DOHH2 (cell line): Measurements from ENCODE around the gene ATP5F1D.

Source experiments
- H3F3A ChIP-seq: fragments of 200-600 bp; sonication (generic), shearing (Covaris generic); 2 replicates; pipeline ENCODE4 v1.6.0; 2016; ENCODE audit warnings: antibody characterized with exemption, mild to moderate bottlenecking; ENCODE audit not compliant: control insufficient read depth, insufficient read depth
- H3K27ac ChIP-seq: fragments of 200-600 bp; sonication (generic); 2 replicates; pipeline ENCODE4 v1.5.1; 2014; ENCODE audit warnings: low read depth, mild to moderate bottlenecking, low read length, moderate library complexity
- H3K27me3 ChIP-seq: fragments of 200-600 bp; sonication (generic); 2 replicates; pipeline ENCODE4 v1.6.1; 2014; ENCODE audit warnings: mild to moderate bottlenecking, low read length, mixed read lengths; ENCODE audit not compliant: control insufficient read depth
- H3K36me3 ChIP-seq: fragments of 200-600 bp; sonication (generic); 2 replicates; pipeline ENCODE4 v1.6.1; 2014; ENCODE audit warnings: mild to moderate bottlenecking, low read length, moderate library complexity, mixed read lengths; ENCODE audit not compliant: control insufficient read depth
- H3K4me1 ChIP-seq: fragments of 200-600 bp; sonication (generic); 2 replicates; pipeline ENCODE4 v1.6.1; 2014; ENCODE audit warnings: mild to moderate bottlenecking, low read length, mixed read lengths; ENCODE audit not compliant: control insufficient read depth
- H3K4me2 ChIP-seq: fragments of 200-600 bp; sonication (generic); 2 replicates; pipeline ENCODE4 v1.6.0; 2014; ENCODE audit warnings: mild to moderate bottlenecking, low read length, moderate library complexity
- H3K4me3 ChIP-seq: fragments of 200-600 bp; sonication (generic); 2 replicates; pipeline ENCODE4 v1.5.1; 2014; ENCODE audit warnings: mild to moderate bottlenecking, low read length, mixed read lengths
- H3K79me2 ChIP-seq: fragments of 200-600 bp; sonication (generic); 2 replicates; pipeline ENCODE4 v1.6.1; 2014; ENCODE audit warnings: mild to moderate bottlenecking, low read length, mixed read lengths; ENCODE audit not compliant: control insufficient read depth
- H3K9me2 ChIP-seq: fragments of 200-600 bp; sonication (generic); replicated peaks from 2 replicates; pipeline ENCODE4 v1.6.1; 2014; ENCODE audit warnings: mild to moderate bottlenecking, low read length, mixed read lengths; ENCODE audit not compliant: control insufficient read depth
- H3K9me3 ChIP-seq: fragments of 200-600 bp; sonication (generic); 2 replicates; pipeline ENCODE4 v1.6.1; 2014; ENCODE audit warnings: antibody characterized with exemption, low read length, mixed read lengths; ENCODE audit not compliant: control insufficient read depth, insufficient read depth
- H4K20me1 ChIP-seq: fragments of 200-600 bp; sonication (generic); 2 replicates; pipeline ENCODE4 v1.6.0; 2014; ENCODE audit warnings: low read depth, mild to moderate bottlenecking, antibody characterized with exemption, low read length, moderate library complexity; ENCODE audit not compliant: control insufficient read depth, insufficient read depth
- EZH2phosphoT487 ChIP-seq: fragments of 200-600 bp; sonication (generic); IDR thresholded peaks from 2 replicates; pipeline ENCODE4 v1.6.1; 2017; ENCODE audit warnings: borderline replicate concordance, mild to moderate bottlenecking, antibody characterized with exemption, low read length, moderate library complexity, mixed read lengths
- TF ChIP-seq, protein P1 (sequence below): fragments of 200-600 bp; sonication (generic); IDR thresholded peaks from one replicate; pipeline ENCODE4 v1.5.1; 2014; ENCODE audit warnings: antibody characterized with exemption, mild to moderate bottlenecking, low read depth, low read length; ENCODE audit not compliant: poor library complexity, severe bottlenecking

Gene ATP5F1D

DNA sequence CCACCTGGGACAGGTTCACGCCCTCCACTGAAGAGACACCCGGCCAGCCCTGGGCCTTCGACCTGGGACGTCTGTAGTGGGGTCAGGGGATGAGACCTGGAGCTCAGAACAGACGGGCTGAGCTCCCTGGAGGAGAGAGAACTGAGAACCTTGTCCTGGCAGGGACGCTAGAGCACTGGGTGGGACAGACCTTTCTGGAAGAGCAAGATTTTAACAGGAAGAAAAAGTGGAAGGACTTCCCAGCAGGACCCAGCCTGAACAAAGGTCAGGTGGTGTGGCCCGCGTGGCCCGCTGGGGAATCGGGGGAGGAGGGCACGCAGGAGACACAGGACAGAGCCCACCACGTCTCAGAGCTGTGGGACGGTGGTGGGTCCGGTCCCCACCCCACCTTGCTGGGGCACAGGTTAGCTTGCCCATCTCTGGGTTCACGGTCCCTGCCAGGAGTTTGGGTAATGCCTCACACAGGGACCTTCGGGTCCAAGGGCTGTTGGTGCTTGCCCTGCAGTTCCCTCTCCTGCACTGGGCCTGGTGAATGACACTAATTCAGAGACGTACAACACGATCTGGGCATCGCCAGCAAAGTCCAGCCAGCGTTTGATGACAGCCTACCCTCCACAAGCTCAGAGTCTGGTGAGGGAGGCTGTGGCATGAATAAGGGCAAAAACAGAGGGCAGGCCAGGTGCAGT, 42.9 kb downstream of the ATP5F1D start:
- Histone ChIP-seq H4K20me1 (peaks cover 5% of the 10 kb centered on the region), H3F3A (no peaks in the 10 kb centered on the region; the same call in 1 of the 2 replicates), H3K4me2 (no peak overlapping the region), H3K4me1 (peaks cover 10% of the 10 kb centered on the region), H3K27ac (no peak overlapping the region), H3K9me3 (no peaks in the 10 kb centered on the region), H3K9me2 (no peaks in the 10 kb centered on the region), H3K36me3 (peaks cover 13% of the 10 kb centered on the region), H3K4me3 (no peak overlapping the region), H3K79me2 (no peaks in the 10 kb centered on the region), H3K27me3 (peaks cover 38% of the 10 kb centered on the region)
- TF ChIP-seq, protein P1, sequence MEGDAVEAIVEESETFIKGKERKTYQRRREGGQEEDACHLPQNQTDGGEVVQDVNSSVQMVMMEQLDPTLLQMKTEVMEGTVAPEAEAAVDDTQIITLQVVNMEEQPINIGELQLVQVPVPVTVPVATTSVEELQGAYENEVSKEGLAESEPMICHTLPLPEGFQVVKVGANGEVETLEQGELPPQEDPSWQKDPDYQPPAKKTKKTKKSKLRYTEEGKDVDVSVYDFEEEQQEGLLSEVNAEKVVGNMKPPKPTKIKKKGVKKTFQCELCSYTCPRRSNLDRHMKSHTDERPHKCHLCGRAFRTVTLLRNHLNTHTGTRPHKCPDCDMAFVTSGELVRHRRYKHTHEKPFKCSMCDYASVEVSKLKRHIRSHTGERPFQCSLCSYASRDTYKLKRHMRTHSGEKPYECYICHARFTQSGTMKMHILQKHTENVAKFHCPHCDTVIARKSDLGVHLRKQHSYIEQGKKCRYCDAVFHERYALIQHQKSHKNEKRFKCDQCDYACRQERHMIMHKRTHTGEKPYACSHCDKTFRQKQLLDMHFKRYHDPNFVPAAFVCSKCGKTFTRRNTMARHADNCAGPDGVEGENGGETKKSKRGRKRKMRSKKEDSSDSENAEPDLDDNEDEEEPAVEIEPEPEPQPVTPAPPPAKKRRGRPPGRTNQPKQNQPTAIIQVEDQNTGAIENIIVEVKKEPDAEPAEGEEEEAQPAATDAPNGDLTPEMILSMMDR, result no peak
- TF ChIP-seq EZH2phosphoT487, result no peak

DNA sequence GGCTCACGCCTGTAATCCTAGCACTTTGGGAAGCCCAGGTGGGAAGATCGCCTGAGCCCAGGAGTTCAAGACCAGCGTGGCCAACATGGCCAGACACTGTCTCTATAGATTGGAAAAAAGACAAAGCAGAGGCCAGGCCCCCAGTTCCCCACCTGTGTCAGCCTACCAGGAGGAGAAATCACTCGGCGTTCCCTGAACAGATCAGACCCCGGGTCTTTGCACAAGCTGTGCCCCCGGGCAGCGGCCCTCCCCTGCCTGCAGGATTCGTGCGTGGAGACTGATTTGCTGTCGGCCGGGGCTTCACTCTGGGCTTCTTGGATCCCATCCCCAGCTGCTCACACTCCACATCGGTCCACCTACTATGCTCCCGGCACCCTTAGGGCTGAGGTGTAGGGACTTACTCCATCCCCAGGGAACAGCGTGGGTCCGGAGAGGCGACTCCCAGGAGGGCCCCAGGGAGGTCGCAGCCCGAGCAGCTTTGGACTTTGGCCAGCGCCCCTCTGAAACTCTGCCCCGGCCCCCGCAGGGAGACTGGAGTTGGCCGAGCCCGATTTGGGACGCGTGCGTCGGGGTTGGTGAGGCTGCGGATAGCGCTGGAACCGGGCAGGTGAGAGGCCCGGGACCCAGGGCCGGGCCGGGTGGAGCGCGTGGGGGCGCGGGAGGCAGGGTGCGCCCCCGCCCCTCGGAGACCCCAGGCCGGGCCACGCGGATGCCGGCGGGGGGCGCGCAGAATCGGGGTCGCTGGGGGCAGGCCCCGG, 43.6 kb downstream of the ATP5F1D start:
- Histone ChIP-seq H3K4me3 (no peak overlapping the region), H3K27me3 (peaks cover 44% of the 10 kb centered on the region)

DNA sequence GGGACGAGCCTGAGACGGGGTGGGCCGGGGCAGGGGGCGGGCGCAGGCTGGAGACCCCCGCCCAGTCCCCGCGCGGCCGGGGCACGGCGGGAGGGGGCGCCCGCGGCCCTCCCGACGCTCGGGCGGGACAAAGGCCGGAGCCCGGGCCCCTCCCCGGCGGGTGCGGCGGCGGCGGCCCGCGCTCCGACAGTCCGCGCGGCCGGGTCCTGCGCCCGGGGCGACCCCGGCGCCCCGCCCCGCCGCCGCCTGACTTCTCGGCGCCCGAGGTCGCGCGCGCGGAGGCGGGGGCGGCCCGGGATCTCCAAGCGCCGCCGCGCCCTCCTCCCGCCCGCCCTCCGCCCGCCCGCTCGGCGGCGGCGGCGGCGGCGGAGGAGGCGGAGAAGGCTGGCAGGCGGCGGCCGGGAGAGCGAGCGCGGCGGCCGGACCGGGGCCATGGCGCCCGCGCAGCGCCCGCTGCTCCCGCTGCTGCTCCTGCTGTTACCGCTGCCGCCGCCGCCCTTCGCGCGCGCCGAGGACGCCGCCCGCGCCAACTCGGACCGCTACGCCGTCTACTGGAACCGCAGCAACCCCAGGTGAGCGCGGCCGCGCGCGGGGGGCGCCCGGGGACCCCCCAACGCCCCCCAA, 44.3 kb downstream of the ATP5F1D start, which contains the start of gene EFNA2:
EFNA2 (plus strand) TSS at position 137 of the 624 bp plus-strand sequence; CDS start at position 433, 296 bp downstream.
- Histone ChIP-seq H3K36me3 (no peaks in the 10 kb centered on the region; the same call in 1 of the 2 replicates), H3K79me2 (no peaks in the 10 kb centered on the region), H3K4me3 (no peak within 1 kb of the TSS), H3K4me2 (no peak within 1 kb of the TSS), H3K9me2 (no peaks in the 10 kb centered on the region), H3K4me1 (peaks cover 10% of the 10 kb centered on the region), H3K27ac (no peak within 1 kb of the TSS), H3F3A (no peaks in the 10 kb centered on the region; the same call in 1 of the 2 replicates), H4K20me1 (no peaks in the 10 kb centered on the region), H3K27me3 (peaks cover 49% of the 10 kb centered on the region), H3K9me3 (no peaks in the 10 kb centered on the region)
- no peak for TF ChIP-seq EZH2phosphoT487
- TF ChIP-seq, protein P1, result no peak

More for the DNA sequence above, 43.6 kb downstream of the ATP5F1D start:
- H4K20me1 ChIP-seq, result peaks cover 2% of the 10 kb centered on the region
- H3K9me3 ChIP-seq, result no peaks in the 10 kb centered on the region
- TF ChIP-seq, protein P1, result no peak
- TF ChIP-seq EZH2phosphoT487, result 0 out of 2 replicates have a peak, but pooled peaks have one; percentile 32
- H3K79me2 ChIP-seq, result no peaks in the 10 kb centered on the region
- peaks cover 10% of the 10 kb centered on the region for H3K4me1 ChIP-seq
- H3F3A ChIP-seq, result no peaks in the 10 kb centered on the region; the same call in 1 of the 2 replicates
- no peak overlapping the region for H3K4me2 ChIP-seq
- no peaks in the 10 kb centered on the region for H3K9me2 ChIP-seq
- no peak overlapping the region for H3K27ac ChIP-seq
- peaks cover 5% of the 10 kb centered on the region for H3K36me3 ChIP-seq
